HG02759 (cell line): Measurements from ENCODE around the gene ASTN2.
A peak's percentile ranks its signal among the peaks of the same experiment; 100 is the strongest.

ENCODE experiments used
- ATAC-seq: cut with Tn5 transposase; IDR thresholded peaks from one replicate; pipeline ENCODE4 v1.9.1; 2021; ENCODE audit warnings: mild to moderate bottlenecking, moderate library complexity; ENCODE audit not compliant: unreplicated experiment

ASTN2 gene

DNA sequence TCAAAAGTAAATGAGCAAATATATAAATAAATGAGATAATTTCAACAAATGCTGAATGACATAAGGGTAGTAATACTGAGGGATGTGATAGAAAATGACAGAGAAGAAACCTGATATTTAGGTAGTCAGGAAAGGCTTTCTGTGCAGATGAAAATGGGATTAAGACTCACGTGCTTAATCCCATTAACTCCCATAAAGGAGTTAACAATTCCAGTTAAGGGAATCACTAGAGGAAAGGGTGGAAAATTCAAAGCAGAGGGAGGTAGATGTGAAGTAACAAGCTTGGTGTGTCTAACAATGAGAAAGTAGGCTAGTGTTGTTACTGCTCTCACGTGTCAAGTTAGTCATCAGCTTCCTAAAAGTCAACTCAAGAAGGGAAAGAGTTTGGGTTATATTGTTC lies 818.2 kb downstream of the ASTN2 start:
- no peak for ATAC-seq

DNA sequence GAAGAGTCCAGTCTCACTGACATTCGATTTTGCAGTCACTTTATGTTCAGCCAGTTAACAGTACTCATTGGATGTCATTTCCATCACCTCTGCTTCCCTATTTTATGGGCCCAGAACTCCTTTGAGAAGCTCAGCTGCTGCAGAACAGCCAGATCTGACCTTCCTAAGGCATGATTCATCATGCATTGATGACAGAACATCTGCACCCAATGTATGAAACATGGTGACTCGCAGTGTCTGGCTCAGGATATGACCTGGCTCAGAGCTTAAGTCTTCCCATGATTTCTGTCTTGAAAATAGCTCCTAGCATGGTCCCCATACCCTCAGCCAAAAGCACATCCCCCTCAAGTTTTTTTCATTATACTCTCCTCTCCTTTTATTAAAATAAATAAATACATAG lies 820.3 kb downstream of the ASTN2 start:
- ATAC-seq: no peak

DNA sequence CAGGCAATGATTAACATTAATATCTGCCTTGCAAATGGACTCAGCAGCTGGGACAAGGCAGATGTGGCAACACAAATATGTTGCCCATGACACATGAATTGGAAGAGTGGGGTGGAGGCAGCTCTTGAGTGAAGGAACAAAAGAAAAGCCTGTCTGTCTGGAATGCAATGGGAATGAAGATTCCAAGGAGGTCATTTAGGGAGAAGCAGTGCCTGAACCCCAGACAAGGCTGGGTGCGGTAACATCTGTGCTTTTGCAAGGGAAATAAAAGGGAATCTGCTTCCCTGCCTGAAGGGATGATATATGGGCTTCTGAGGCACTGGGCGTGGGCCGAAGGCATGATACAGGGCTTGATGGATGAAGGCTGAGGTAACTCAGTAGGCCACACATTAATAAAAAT lies 821.9 kb downstream of the ASTN2 start:
- ATAC-seq: no peak

DNA sequence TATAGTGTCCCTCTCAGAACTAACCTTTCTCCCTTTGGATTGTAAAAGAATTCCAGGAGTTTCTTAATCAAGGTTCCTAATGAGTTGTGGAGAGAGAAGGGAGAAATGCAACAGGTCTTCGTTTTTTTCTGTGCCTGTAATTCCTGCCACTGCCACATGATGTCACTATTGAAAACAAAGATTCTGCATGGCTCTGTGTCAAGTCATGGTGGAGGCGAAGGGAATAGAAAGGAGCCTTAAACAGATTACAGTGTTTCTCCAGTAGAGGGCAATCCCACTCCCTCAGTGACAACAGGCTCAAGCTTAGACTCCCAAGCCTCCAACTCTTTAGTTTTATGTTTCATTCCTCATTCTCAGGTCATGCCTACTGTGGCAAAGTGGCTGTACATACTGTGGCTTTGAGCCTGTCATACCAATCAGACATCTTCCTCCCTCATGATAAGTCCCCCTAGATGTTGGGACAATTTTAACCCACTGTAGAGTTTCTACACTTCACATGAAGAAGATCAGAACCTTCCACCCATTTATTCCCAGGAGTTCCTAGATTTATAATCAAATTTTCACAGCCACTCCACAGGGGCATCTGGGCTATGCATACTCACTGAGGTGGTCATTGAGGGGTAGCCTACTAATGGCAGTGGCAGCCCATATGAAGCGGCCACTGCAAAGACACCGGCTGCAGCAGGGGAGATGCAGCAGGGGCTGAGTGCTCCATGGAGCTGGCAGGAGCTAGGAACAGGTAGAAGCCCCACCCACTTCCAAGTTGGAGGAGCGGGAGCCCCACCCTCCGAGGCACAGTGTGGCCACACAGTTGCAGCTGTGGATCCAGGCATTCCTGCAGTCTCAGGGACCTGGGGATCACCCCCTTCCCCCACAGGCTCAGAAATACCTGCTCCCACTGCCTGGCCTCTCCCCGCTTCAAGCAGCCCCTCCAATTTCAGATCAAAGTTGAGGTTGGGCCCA lies 825.2 kb downstream of the ASTN2 start:
- ATAC-seq: no peak

DNA sequence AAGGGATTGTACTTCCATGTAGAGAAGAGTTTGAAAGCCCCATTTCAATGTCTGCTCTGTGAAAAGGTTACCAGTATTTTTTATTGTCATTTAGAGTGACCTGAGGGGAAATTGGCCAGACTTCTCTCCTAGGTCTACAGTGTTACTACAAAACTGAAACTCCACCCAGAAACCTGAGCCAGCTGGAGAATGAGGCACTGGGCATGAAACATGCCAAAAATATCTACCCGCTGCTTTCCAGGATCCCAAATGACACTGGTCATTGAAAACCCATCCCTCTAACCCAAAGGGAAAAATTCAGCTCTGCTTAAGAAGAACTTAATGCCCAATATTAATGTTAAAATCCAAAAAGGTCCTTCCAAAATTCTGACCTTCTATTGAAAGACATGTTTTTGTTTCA lies 826.9 kb downstream of the ASTN2 start:
- ATAC-seq: no peak

DNA sequence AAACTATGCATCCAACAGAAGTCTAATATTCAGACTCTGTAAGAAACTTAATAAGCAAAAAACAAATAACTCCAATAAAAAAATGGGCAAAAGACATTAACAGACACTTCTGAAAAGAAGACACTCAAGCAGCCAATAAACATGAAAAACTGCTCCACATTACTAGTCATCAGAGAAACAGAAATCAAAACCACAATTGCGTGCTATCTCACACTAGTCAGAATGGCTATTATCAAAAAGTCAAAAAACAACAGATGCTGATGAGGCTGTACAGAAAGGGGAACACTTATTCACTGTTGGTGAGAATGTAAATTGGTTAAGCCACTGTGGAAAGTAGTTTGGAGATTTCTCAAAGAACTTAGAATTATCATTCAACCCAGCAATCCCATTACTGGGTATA lies 829.0 kb downstream of the ASTN2 start:
- ATAC-seq: no peak

DNA sequence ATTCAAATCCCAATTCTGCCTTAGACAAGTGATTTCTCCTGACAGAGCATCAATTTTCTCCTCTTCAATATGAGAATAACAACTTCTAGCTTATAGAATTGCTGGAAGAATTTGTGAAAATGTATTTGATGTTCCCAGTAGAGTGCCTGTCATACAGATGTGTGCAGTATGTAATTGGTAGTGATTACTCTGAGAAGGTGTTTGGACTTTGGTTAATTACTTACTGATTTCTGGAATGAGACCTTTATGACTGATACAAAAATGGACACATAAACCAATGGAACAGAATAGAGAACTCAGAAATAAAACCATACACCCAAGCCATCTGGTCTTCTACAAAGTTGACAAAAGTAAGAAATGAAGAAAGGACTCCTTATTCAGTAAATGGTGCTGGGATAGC lies 829.7 kb downstream of the ASTN2 start:
- ATAC-seq: no peak

DNA sequence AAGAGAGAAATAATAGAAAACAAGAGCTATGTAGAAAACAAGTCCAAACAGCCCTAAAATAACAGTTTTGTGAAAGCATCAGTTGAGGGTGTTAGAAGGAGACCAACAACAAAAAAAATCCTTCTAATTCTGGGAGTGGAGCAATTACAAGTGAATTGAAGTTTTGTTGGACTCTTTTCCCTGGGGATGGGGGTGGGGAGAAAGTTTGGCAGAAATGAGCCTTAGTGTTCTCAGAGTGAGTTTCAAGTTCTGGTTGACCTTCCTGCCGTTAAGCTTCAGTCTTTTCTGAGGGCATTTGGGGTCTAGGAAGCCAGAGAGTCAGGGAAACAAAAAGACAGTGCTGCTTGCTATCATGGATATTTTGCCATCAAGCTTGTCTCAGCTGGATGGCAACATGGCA lies 834.0 kb downstream of the ASTN2 start:
- ATAC-seq: no peak

DNA sequence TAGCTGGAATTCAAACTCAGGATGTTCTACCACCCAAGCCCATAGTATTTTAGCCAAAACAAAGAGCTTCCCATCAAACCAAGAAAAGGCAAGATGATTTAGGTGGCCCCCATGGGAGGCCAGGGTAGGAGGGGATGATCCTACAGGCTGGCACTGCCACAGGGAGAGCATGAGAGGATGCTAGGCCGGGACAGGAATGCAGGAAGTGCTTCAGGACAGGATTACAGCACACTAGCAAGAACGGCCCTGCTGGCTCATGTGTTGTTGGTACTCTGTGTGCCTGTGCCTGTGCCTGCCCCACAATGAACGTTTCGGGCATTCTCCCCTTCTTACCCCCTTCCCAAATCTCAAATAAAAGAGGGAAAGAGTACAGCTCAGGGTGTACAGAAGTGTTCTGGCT lies 838.5 kb downstream of the ASTN2 start:
- ATAC-seq: no peak

DNA sequence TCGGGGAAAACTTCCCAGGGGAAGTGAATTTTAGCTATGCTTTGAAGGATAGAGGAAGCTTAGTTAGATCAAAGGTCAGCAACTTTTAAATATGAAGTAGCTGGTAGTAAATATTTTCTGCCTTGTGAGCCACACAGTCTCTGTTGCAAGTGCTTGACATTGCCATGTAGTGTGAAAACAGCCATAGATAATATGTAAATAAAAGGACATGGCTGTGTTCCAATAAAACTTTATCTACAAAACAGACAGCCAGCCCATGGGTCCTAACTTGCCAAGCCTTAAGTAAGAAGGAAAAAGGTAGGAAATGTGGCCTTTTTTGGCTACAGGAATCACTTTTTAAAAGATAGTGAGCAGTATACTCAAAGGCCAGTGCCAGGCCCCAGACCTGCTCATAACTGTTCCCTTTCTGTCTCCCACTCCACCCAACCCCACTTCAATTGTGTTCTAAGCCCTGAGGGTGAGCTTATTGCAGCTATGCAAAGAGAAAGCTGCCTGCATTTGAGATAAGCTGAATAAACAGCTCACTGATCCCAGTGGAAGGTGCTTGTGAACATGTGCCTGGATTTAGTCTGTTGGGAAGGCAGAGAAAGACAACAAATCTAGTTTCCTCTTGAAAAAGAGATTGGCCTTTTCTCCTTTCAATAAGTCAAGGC lies 840.7 kb downstream of the ASTN2 start:
- no peak for ATAC-seq

DNA sequence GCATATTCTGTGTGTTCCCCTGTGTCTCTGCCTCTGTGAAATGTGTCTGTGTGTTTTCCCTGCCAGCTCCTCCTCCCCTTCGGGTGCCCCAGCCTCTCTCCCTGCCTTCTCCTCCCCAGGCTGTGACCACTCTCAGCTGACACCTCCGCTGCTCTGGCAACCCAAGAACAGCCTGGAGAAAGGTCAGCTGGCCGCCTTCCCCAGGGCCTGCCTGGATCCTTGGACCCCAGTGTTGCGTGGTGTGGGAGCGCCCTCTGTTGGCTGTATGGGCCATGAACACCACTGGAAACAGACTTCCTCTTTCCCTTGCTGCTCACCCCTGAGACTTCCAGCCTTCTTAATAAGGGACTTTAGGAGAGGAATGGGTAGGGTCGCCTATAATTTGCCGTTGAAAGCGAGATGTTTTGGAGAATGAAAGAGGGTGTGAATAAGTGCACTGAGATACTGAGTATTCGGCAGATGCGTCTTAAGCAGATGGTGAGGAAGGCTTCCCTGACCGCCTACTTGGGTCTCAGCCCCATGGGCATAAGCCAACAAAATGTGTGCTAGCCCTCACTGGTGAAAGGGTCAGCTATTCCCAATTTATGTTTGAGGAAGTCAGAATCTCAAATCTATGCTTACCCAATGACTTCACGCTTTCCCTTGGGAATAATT lies 842.6 kb downstream of the ASTN2 start:
- peak; percentile 88 for ATAC-seq

DNA sequence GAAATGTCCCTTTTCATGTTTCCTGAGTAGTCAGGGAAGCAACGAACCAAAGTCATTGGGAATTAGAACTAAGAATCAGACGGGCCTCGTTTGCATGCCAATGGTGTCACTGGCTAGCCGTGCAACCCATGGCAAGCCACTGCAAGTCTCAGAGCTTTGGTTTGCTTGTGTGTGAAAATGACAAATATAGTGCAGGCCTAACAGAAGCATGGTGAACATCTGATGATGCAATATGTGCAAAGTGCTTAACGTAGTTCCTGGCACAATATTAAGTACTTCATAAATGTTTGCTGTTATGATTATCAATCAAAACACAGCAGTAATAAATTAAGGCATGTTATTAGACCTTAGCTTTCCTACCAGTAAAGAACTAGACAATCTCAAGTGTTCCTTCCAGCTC lies 845.7 kb downstream of the ASTN2 start:
- no peak for ATAC-seq

DNA sequence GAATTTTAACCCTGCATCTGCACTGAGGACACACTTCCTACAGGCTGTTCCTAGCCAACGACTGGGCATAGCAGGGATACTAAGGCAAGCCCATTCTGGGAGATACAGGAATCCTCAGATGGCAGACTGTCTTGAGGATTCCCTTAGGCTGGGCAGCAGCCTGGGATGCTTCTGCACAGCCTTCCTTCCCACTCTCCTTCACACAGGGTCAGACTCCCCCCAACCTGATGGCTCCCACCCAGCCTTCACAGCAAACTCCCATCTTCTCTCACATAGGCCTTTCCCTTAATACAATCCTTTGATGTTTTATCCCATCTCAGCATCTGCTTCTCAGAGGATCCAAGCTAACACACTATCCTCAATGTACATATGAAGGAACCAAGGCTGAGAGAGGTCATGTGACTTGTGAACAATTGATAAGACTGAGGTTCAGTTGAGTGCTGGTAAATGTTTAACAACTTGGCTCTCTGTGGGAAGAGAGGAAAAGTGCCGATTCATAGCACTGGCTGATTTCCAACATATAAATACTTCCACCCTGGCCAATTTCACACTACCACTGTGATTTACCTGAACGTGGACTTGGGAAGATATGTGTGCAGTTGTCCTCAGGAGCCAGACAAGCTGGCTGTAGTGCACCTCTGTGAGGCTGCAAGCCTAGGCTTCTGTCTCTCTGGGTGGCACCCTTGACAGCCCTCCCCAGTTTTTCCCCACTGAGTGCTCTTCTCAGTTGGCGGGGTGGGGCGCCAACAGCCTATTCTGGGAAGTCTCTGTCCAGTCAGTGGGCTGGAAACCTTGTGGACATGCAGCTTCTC lies 848.0 kb downstream of the ASTN2 start:
- ATAC-seq: peak; percentile 45

DNA sequence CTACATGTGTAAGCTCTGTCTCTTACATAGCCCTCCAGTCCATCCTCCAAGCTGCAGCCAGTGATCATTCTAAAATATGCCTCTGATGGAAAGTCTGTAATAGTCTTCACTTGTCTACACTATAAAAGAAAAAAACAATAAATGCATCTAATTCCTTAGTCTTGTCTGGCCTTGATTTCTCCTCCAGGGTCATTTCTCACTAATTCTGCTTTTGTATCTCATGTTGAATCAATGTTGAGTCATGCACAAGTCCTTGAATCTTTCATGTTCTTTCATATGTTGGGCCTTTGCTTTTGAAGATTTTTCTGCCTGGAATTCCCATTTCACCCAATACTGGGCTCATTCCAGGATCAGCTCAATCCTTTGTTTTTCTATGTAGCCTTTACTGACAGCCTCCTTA lies 848.9 kb downstream of the ASTN2 start:
- no peak for ATAC-seq

DNA sequence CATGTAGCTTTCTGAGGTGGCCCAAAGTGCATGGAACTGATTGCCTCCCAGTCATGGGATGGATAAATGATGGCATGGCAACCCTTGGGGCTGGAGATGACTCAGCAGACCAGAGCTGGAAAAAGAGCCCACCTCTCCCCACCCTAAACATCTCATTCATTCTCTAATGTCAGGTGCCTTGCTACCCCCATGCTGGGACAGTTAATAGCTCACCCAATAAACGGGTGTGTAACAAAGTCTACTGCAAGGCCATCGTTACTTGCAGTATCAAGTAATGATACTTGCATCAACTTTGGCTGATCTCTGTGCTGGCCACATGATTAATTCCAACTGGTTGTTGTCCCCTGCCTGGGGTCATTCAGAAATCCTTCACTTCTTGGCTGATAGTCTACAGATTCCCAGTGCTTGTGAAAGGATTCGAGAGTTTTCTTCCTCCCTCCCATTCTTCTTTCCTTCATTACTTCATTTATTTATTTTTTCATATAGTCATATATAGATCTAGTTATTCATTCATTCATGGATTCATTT lies 850.5 kb downstream of the ASTN2 start:
- no peak for ATAC-seq

DNA sequence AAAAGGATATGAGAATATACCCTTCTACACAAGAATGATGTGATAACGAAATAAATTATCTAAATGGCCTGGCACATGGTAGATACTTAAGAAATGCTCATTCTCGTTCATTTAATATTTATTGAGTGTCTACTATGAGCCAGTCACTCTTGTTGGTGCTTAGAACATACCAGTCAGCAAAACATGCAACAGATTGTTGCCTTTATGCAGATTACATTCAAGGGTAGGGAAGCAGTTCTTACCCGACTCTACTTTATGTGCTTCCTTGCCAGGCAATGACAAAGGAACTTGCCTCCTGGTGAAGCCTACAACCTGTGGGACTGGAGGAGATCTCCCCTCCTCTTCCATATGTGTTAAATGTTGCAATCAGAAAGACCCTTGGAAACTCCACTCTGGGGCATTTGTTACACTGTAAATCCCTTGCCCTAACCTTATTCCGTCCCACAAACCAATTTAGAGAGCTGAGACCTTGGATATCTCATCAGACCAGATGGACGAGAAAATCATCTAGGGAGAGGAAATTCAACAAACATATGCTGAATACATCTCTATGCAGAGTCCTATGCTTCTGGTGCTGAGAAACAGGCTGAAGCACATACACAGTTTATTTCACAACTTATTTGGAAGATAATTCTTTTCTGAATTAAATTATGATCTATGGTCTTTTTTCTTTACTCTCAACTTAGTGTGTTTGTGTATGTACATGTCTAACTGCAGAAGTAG lies 855.9 kb downstream of the ASTN2 start:
- no peak for ATAC-seq

DNA sequence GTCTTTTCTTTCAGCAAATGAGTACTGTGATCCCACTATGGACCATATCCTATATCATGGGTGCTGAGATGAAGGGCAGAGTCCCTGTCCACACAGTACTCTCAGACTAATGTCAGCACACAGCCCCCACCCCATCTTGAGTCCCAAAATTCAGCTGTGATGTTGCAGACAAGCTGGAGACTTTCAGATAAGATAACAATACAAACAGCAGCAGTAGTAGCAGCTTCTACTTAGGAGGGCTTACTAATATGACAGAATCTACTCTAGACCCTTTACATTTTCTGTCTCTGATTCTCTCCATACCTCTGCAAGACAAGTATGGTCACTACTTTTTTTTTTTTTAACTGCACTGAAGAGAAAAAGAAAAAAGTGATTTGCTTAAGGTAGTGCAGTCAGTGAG lies 856.8 kb downstream of the ASTN2 start:
- no peak for ATAC-seq

DNA sequence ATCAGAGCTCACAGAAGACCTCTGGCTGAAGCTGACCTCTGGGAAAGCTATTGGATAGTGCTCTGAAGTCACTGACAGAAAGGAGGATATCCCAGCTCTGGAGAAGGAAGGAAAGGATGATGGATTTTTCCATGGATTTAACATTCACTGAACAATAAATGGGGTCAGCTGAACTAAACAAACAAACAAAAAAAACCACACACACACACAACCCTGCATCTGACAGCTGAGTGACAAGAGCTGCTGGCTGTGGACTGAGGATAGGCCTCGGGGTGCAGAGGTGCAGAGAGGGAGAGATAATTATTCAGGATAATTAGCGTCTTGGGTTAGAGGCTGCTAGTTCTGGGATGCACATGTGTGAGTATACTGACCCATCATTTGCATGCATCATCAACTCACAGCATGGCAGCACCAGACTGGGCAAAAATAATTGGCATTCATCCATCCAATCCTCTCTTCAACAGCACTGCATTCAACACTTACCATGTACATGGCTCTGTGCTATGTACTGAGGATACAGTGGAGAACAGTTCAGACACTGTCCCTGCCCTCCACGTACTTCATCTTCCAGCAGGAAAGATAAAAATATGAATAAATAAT lies 859.2 kb downstream of the ASTN2 start:
- no peak for ATAC-seq

DNA sequence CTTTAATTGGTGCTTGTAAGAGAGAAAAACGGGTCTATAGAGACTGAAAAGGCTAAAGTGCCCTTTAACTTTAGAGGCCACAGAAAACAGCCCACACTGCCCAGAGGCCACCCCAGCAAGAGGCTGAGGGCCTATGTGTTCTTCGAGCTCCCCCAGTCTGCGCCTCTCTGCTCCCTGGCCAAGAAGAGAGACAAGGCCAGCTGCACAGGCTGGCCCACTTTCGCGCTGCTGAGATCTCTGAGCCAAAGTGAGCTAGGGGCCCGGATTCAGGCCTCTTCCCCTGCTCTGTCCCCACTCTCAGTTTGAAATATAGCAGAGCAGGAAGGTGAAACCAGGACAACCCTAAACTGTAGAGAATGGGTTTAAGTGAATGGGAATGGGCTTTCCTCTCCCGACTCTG lies 859.7 kb downstream of the ASTN2 start:
- ATAC-seq: no peak
